ENCODE results near the gene GATM. TPM values are rescaled to one million over a fixed set of nuclear protein-coding genes. Genes with fewer than 3 reads are reported as not detected.

Gene GATM
- total and polyA plus RNA-seq, 2 donors (not counting 1 experiment from before 2014, with no cell fraction given), result 0.07 to 0.17 TPM

- no peak for DNase-seq (ENCODE audit: low read depth in 2 of 2)
Measured at GRCh38 chr15:45424429-45424828, 46.1 kb upstream of the GATM start.

GRCh38 chr15:45417303-45417950, 39.1 kb upstream of the GATM start:
- Histone ChIP-seq H2AFZ (ENCODE audit: low read length) (no peak overlapping the region), H3K79me2 (ENCODE audit: control insufficient read depth, insufficient read depth, low read length) (no peaks in the 10 kb centered on the region), H3K9ac (ENCODE audit: insufficient read depth, low read length) (no peak overlapping the region), H3K9me3 (ENCODE audit: control insufficient read depth, insufficient read depth, low read depth, low read length) (no peaks in the 10 kb centered on the region), H4K20me1 (ENCODE audit: control insufficient read depth, extremely low read depth, insufficient read depth, low read length) (no peaks in the 10 kb centered on the region), H3K36me3 (ENCODE audit: control insufficient read depth, insufficient read depth, low read length) (peaks cover 6% of the 10 kb centered on the region), H3K4me3 (replicated peaks in 1 of 4; ENCODE audit: control extremely low read depth in 1 of 4, insufficient read depth in 1 of 4, low read depth in 3 of 4, low read length in 4 of 4) (no peak overlapping the region), H3K4me1 (ENCODE audit: control insufficient read depth, extremely low read depth, insufficient read depth, low read length) (no peaks in the 10 kb centered on the region), H3K4me2 (ENCODE audit: extremely low read depth, insufficient read depth, low read length) (no peak overlapping the region), H3K27ac (ENCODE audit: insufficient read depth, low read length) (no peak overlapping the region), H3K27me3 (ENCODE audit: control insufficient read depth, insufficient read depth, low read length) (no peaks in the 10 kb centered on the region)
- no peak for DNase-seq (ENCODE audit: low read depth in 2 of 2)
- TF ChIP-seq CTCF (conservative IDR thresholded peaks at IDR 0.05 in 1 of 2, IDR thresholded peaks at IDR 0.05 in 1 of 2; ENCODE audit: low read depth in 1 of 2, low read length in 2 of 2), result no peak
- no peak for TF ChIP-seq EZH2 (IDR thresholded peaks at IDR 0.05; ENCODE audit: low read length, missing control alignments)

More at GRCh38 chr15:45424429-45424828, 46.1 kb upstream of the GATM start:
- Histone ChIP-seq H2AFZ (ENCODE audit: low read length) (no peak overlapping the region), H3K27me3 (ENCODE audit: control insufficient read depth, insufficient read depth, low read length) (no peaks in the 10 kb centered on the region), H3K4me2 (ENCODE audit: extremely low read depth, insufficient read depth, low read length) (no peak overlapping the region), H4K20me1 (ENCODE audit: control insufficient read depth, extremely low read depth, insufficient read depth, low read length) (no peaks in the 10 kb centered on the region), H3K9ac (ENCODE audit: insufficient read depth, low read length) (no peak overlapping the region), H3K79me2 (ENCODE audit: control insufficient read depth, insufficient read depth, low read length) (no peaks in the 10 kb centered on the region), H3K4me3 (replicated peaks in 1 of 4; ENCODE audit: control extremely low read depth in 1 of 4, insufficient read depth in 1 of 4, low read depth in 3 of 4, low read length in 4 of 4) (no peak overlapping the region), H3K4me1 (ENCODE audit: control insufficient read depth, extremely low read depth, insufficient read depth, low read length) (no peaks in the 10 kb centered on the region), H3K27ac (ENCODE audit: insufficient read depth, low read length) (no peak overlapping the region), H3K9me3 (ENCODE audit: control insufficient read depth, insufficient read depth, low read depth, low read length) (no peaks in the 10 kb centered on the region), H3K36me3 (ENCODE audit: control insufficient read depth, insufficient read depth, low read length) (peaks cover 3% of the 10 kb centered on the region)
- TF ChIP-seq EZH2 (IDR thresholded peaks at IDR 0.05; ENCODE audit: low read length, missing control alignments) (no peak), CTCF (conservative IDR thresholded peaks at IDR 0.05 in 1 of 2, IDR thresholded peaks at IDR 0.05 in 1 of 2; ENCODE audit: low read depth in 1 of 2, low read length in 2 of 2) (no peak)

GRCh38 chr15:45414215-45414885, 36.0 kb upstream of the GATM start:
- H4K20me1 ChIP-seq (ENCODE audit: control insufficient read depth, extremely low read depth, insufficient read depth, low read length), result no peaks in the 10 kb centered on the region
- H3K4me3 ChIP-seq (replicated peaks in 1 of 4; ENCODE audit: control extremely low read depth in 1 of 4, insufficient read depth in 1 of 4, low read depth in 3 of 4, low read length in 4 of 4), result no peak overlapping the region
- H3K27ac ChIP-seq (ENCODE audit: insufficient read depth, low read length), result no peak overlapping the region
- H3K36me3 ChIP-seq (ENCODE audit: control insufficient read depth, insufficient read depth, low read length), result peaks cover 5% of the 10 kb centered on the region
- no peaks in the 10 kb centered on the region for H3K79me2 ChIP-seq (ENCODE audit: control insufficient read depth, insufficient read depth, low read length)
- no peak overlapping the region for H3K9ac ChIP-seq (ENCODE audit: insufficient read depth, low read length)
- H3K4me1 ChIP-seq (ENCODE audit: control insufficient read depth, extremely low read depth, insufficient read depth, low read length), result no peaks in the 10 kb centered on the region
- TF ChIP-seq EZH2 (IDR thresholded peaks at IDR 0.05; ENCODE audit: low read length, missing control alignments), result no peak
- no peak for TF ChIP-seq CTCF (conservative IDR thresholded peaks at IDR 0.05 in 1 of 2, IDR thresholded peaks at IDR 0.05 in 1 of 2; ENCODE audit: low read depth in 1 of 2, low read length in 2 of 2)
- no peak for DNase-seq (ENCODE audit: low read depth in 2 of 2)
- H3K4me2 ChIP-seq (ENCODE audit: extremely low read depth, insufficient read depth, low read length), result no peak overlapping the region
- no peak overlapping the region for H2AFZ ChIP-seq (ENCODE audit: low read length)
- no peaks in the 10 kb centered on the region for H3K9me3 ChIP-seq (ENCODE audit: control insufficient read depth, insufficient read depth, low read depth, low read length)
- H3K27me3 ChIP-seq (ENCODE audit: control insufficient read depth, insufficient read depth, low read length), result no peaks in the 10 kb centered on the region
